ENCODE measurements around the gene LHPP.

The LHPP gene

GRCh38 chr10:124522933-124523871 lies 61.6 kb downstream of the LHPP start:
- no peak for DNase-seq

GRCh38 chr10:124523901-124524300 lies 62.3 kb downstream of the LHPP start:
- DNase-seq: no peak

- DNase-seq: no peak
These were observed 63.5 kb downstream of the LHPP start for GRCh38 chr10:124524991-124525653.

- DNase-seq: no peak
These were observed 64.4 kb downstream of the LHPP start for GRCh38 chr10:124525751-124526600.

GRCh38 chr10:124526621-124527267 lies 65.1 kb downstream of the LHPP start:
- DNase-seq: no peak

GRCh38 chr10:124527874-124528395 lies 66.3 kb downstream of the LHPP start:
- no peak for DNase-seq

- DNase-seq: peak; percentile 32
These were observed 68.1 kb downstream of the LHPP start for GRCh38 chr10:124529661-124530214.

- DNase-seq: peak; percentile 87
These were observed 68.6 kb downstream of the LHPP start for GRCh38 chr10:124530215-124530665.

- no peak for DNase-seq
These were observed 69.2 kb downstream of the LHPP start for GRCh38 chr10:124530816-124531215.

GRCh38 chr10:124532106-124532641 lies 70.6 kb downstream of the LHPP start:
- DNase-seq: peak; percentile 15

- no peak for DNase-seq
These were observed 71.2 kb downstream of the LHPP start for GRCh38 chr10:124532788-124533187.

- peak; percentile 19 for DNase-seq
These were observed 71.6 kb downstream of the LHPP start for GRCh38 chr10:124533266-124533665.

- no peak for DNase-seq
These were observed 72.7 kb downstream of the LHPP start for GRCh38 chr10:124534231-124534798.

GRCh38 chr10:124534826-124535601 lies 73.4 kb downstream of the LHPP start:
- DNase-seq: no peak

GRCh38 chr10:124535731-124536495 lies 74.3 kb downstream of the LHPP start:
- no peak for DNase-seq

GRCh38 chr10:124536496-124537050 lies 75.0 kb downstream of the LHPP start:
- DNase-seq: no peak

- DNase-seq: no peak
These were observed 75.6 kb downstream of the LHPP start for GRCh38 chr10:124537166-124537725.

GRCh38 chr10:124537891-124538290 lies 76.3 kb downstream of the LHPP start:
- DNase-seq: no peak

GRCh38 chr10:124538706-124539105 lies 77.1 kb downstream of the LHPP start:
- no peak for DNase-seq
